CD14-positive monocyte (primary cell): Measurements from ENCODE around the gene GAREM1. TPM values are rescaled to one million over a fixed set of nuclear protein-coding genes. Genes with fewer than 3 reads are reported as not detected.

Experiments used
- DNase-seq, 3 donors: peaks; one replicate each; pipeline ENCODE4 v3.0.0-alpha.2; 2011 to 2022
- H2AFZ ChIP-seq: 2 replicates; pipeline ENCODE4 v1.6.0; 2012; ENCODE audit warnings: mild to moderate bottlenecking, low read depth, low read length, inconsistent platforms; ENCODE audit not compliant: insufficient read depth, poor library complexity, severe bottlenecking
- H3K27ac ChIP-seq, 2 donors: 1 replicate in 1 of 2; 2 replicates in 1 of 2; pipeline ENCODE4 v1.5.1; 2012 to 2013; ENCODE audit warnings: low read length in 2 of 2, control low read depth in 1 of 2, inconsistent platforms in 1 of 2, low read depth in 1 of 2, mild to moderate bottlenecking in 1 of 2
- H3K27me3 ChIP-seq, 2 donors: one replicate each; pipeline versions ENCODE4 v1.6.0 to v1.6.1; 2011 to 2013; ENCODE audit warnings: low read length in 2 of 2; ENCODE audit not compliant: control insufficient read depth in 2 of 2, insufficient read depth in 2 of 2
- H3K36me3 ChIP-seq, 2 donors: replicated peaks in 1 of 2; 1 replicate in 1 of 2; 2 replicates in 1 of 2; pipeline versions ENCODE4 v1.5.1 to v1.6.1; 2012 to 2013; ENCODE audit warnings: low read length in 2 of 2, control low read depth in 1 of 2, inconsistent platforms in 1 of 2, mild to moderate bottlenecking in 1 of 2; ENCODE audit not compliant: insufficient read depth in 2 of 2, control insufficient read depth in 1 of 2
- H3K4me1 ChIP-seq, 2 donors: 1 replicate in 1 of 2; 2 replicates in 1 of 2; pipeline versions ENCODE4 v1.5.1 to v1.6.1; 2012 to 2013; ENCODE audit warnings: low read length in 2 of 2, control low read depth in 1 of 2, inconsistent platforms in 1 of 2, mild to moderate bottlenecking in 1 of 2, moderate library complexity in 1 of 2; ENCODE audit not compliant: insufficient read depth in 2 of 2, control insufficient read depth in 1 of 2
- H3K4me2 ChIP-seq: replicated peaks from 2 replicates; pipeline ENCODE3; 2012; ENCODE audit warnings: low read length, moderate library complexity, mild to moderate bottlenecking; ENCODE audit not compliant: poor library complexity, severe bottlenecking; ENCODE audit errors: extremely low read depth
- H3K4me3 ChIP-seq, 3 experiments: fragments of 200-600 bp in 1 of 3; sonication (generic) in 1 of 3; replicated peaks in 1 of 3; 1 replicate in 2 of 3; 2 replicates in 1 of 3; pipeline ENCODE4 v1.5.1; 2011 to 2013; ENCODE audit warnings: low read length in 3 of 3, mild to moderate bottlenecking in 3 of 3, control low read depth in 2 of 3, low read depth in 2 of 3, inconsistent platforms in 1 of 3, moderate library complexity in 1 of 3
- H3K79me2 ChIP-seq: 2 replicates; pipeline ENCODE4 v1.6.0; 2012; ENCODE audit warnings: mild to moderate bottlenecking, control low read depth, inconsistent platforms, low read length, moderate library complexity; ENCODE audit not compliant: insufficient read depth
- H3K9ac ChIP-seq: 2 replicates; pipeline ENCODE4 v1.6.0; 2017; ENCODE audit warnings: low read length, mild to moderate bottlenecking; ENCODE audit not compliant: insufficient read depth, poor library complexity, severe bottlenecking
- H3K9me3 ChIP-seq, 2 donors: replicated peaks in 1 of 2; 1 replicate in 1 of 2; 2 replicates in 1 of 2; pipeline versions ENCODE4 v1.5.1 to v1.6.1; 2012 to 2013; ENCODE audit warnings: low read length in 2 of 2, control low read depth in 1 of 2; ENCODE audit not compliant: control insufficient read depth in 1 of 2, insufficient read depth in 1 of 2
- H4K20me1 ChIP-seq: 2 replicates; pipeline ENCODE4 v1.6.0; 2012; ENCODE audit warnings: mild to moderate bottlenecking, low read length, control low read depth, moderate library complexity; ENCODE audit not compliant: insufficient read depth
- H3K27ac Mint-ChIP-seq, 7 donors: one replicate each; pipeline ENCODE4 v1.8.0; 2020; ENCODE audit warnings: mild to moderate bottlenecking in 7 of 7, mixed read lengths in 7 of 7, moderate library complexity in 6 of 7, inconsistent platforms in 2 of 7
- H3K27me3 Mint-ChIP-seq, 3 donors: one replicate each; pipeline ENCODE4 v1.8.0; 2021 to 2022; ENCODE audit warnings: low read depth in 3 of 3, mild to moderate bottlenecking in 3 of 3, mixed read lengths in 3 of 3, moderate library complexity in 3 of 3, inconsistent platforms in 1 of 3
- H3K36me3 Mint-ChIP-seq, 2 donors: one replicate each; pipeline ENCODE4 v1.8.0; 2020; ENCODE audit warnings: mixed read lengths in 2 of 2, inconsistent platforms in 1 of 2, mild to moderate bottlenecking in 1 of 2
- H3K4me1 Mint-ChIP-seq: one replicate; pipeline ENCODE4 v1.8.0; 2020; ENCODE audit warnings: mild to moderate bottlenecking, mixed read lengths
- H3K4me3 Mint-ChIP-seq, 2 donors: one replicate each; pipeline ENCODE4 v1.8.0; 2020; ENCODE audit warnings: mild to moderate bottlenecking in 2 of 2, mixed read lengths in 2 of 2, moderate library complexity in 1 of 2
- H3K9me3 Mint-ChIP-seq, 7 donors: one replicate each; pipeline ENCODE4 v1.8.0; 2020 to 2022; ENCODE audit warnings: mixed read lengths in 7 of 7, mild to moderate bottlenecking in 6 of 7, moderate library complexity in 6 of 7, inconsistent platforms in 2 of 7
- WGBS: methylation state at CpG from one replicate; pipeline ENCODE4 v1.1.5; 2013; ENCODE audit warnings: missing lambda C conversion rate; ENCODE audit not compliant: insufficient coverage; 5-methylcytosine and 5-hydroxymethylcytosine counted together
- intact Hi-C, 2 donors: fragments of 100-400 bp; cut with micrococcal nuclease; formaldehyde crosslinking; loops; one replicate each; pipeline versions ENCODE4 v1.15.0 to v1.15.1; 2023
- polyA plus RNA-seq, 3 donors: library from polyadenylated mRNA; depleted of rRNA in 1 of 3; unstranded in 2 of 3; stranded (reverse) in 1 of 3; fragments of 300-500 nt in 2 of 3; fragments of >200 nt in 1 of 3; fragmentation: Illumina TruSeq in 2 of 3; gene quantifications; 1 replicate in 2 of 3; 2 replicates in 1 of 3; pipeline ENCODE4 v1.2.3, GENCODE V29; 2012 to 2021
- TF ChIP-seq, protein P1 (sequence below): fragments of 200-600 bp; IDR thresholded peaks from one replicate; pipeline ENCODE4 v1.8.0; 2022; ENCODE audit warnings: antibody characterized with exemption, mild to moderate bottlenecking

GAREM1 gene
- polyA plus RNA-seq, 3 donors = 0.24 TPM; not detected in 2

DNA sequence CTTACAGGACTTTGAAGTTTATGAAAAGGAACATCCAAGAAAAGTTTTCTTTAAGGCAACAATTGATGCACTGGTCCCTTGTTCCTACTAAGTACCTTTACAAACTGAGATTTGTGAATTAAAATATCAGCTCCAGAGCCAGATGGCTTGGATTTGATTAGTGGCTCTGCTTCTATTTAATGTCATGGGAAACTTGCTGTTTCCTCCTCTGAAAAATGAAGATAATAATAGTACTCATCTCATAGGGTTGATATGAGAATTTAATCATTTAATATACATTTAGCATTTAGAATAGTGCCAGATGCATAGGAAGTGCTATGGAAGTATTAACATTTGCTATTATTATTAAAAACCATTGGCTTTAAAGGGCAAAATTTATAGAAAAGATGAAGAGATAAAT is 2.6 kb upstream of the GAREM1 start:
- peaks cover 49 to 70% (median 50%) of the 10 kb centered on the region in 3 donors for H3K27me3 Mint-ChIP-seq
- intact Hi-C loops = no loop called here

DNA sequence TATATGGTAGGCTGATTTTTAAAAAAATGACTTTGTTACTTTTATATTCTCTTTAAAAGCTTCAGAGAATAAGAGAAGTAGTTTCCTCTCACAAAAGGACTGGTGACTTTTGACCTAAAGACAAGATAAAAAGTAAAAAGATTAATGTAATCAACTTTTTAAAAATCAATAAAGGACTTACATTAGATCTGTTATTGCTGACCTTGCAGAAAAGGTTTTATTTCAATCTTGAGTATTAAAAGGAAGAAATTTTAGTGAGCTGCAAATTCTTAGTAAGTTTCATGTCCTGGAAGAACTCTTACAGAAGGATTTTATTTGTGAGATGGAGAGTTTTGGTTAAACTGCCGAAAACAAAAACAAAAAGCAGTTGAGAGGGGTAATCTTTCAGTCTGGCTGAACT is 2.2 kb upstream of the GAREM1 start:
- no peak overlapping the region for H3K27ac ChIP-seq
- no peak overlapping the region for H2AFZ ChIP-seq
- Mint-ChIP-seq H3K9me3 (peaks cover 0 to 15% (median 7%) of the 10 kb centered on the region in 7 donors), H3K27ac (no peak overlapping the region), H3K36me3 (peaks cover 0 to 10% of the 10 kb centered on the region in 2 donors), H3K4me3 (peak overlapping the region in 1 of 2 donors; percentile 27), H3K4me1 (peaks cover 29% of the 10 kb centered on the region), H3K27me3 (peaks cover 48 to 75% (median 54%) of the 10 kb centered on the region in 3 donors)
- H4K20me1 ChIP-seq = no peaks in the 10 kb centered on the region
- H3K9ac ChIP-seq = no peak overlapping the region
- no peak for DNase-seq
- no peaks in the 10 kb centered on the region for H3K36me3 ChIP-seq
- peaks cover 49 to 60% of the 10 kb centered on the region in 2 donors for H3K27me3 ChIP-seq
- H3K79me2 ChIP-seq = no peaks in the 10 kb centered on the region
- H3K4me2 ChIP-seq = no peak overlapping the region
- peaks cover 4 to 19% of the 10 kb centered on the region in 2 donors for H3K9me3 ChIP-seq
- peaks cover 22 to 25% of the 10 kb centered on the region in 2 donors for H3K4me1 ChIP-seq
- intact Hi-C loops = no loop called here
- TF ChIP-seq, protein P1, sequence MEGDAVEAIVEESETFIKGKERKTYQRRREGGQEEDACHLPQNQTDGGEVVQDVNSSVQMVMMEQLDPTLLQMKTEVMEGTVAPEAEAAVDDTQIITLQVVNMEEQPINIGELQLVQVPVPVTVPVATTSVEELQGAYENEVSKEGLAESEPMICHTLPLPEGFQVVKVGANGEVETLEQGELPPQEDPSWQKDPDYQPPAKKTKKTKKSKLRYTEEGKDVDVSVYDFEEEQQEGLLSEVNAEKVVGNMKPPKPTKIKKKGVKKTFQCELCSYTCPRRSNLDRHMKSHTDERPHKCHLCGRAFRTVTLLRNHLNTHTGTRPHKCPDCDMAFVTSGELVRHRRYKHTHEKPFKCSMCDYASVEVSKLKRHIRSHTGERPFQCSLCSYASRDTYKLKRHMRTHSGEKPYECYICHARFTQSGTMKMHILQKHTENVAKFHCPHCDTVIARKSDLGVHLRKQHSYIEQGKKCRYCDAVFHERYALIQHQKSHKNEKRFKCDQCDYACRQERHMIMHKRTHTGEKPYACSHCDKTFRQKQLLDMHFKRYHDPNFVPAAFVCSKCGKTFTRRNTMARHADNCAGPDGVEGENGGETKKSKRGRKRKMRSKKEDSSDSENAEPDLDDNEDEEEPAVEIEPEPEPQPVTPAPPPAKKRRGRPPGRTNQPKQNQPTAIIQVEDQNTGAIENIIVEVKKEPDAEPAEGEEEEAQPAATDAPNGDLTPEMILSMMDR = no peak
- WGBS = no CpG with 5 or more reads among the region's 1 CpG
- no peak overlapping the region for H3K4me3 ChIP-seq

More for the DNA sequence above, 2.6 kb upstream of the GAREM1 start:
- no peak for DNase-seq
- Histone ChIP-seq H3K4me3 (no peak overlapping the region), H3K4me2 (no peak overlapping the region), H3K27me3 (peaks cover 44 to 55% of the 10 kb centered on the region in 2 donors), H3K9ac (no peak overlapping the region), H3K79me2 (no peaks in the 10 kb centered on the region), H3K9me3 (peaks cover 4 to 19% of the 10 kb centered on the region in 2 donors), H3K4me1 (peaks cover 22 to 25% of the 10 kb centered on the region in 2 donors), H3K27ac (no peak overlapping the region), H3K36me3 (no peaks in the 10 kb centered on the region), H4K20me1 (no peaks in the 10 kb centered on the region), H2AFZ (no peak overlapping the region)
- Mint-ChIP-seq H3K4me1 (peaks cover 26% of the 10 kb centered on the region), H3K4me3 (no peak overlapping the region), H3K9me3 (peaks cover 0 to 15% (median 7%) of the 10 kb centered on the region in 7 donors), H3K27ac (no peak overlapping the region), H3K36me3 (peaks cover 0 to 10% of the 10 kb centered on the region in 2 donors)
- TF ChIP-seq, protein P1 = no peak
